T-helper 1 cell treated with Interleukin-12 subunit alpha and Interleukin-12 subunit beta and Interleukin-4 antibody, amounts not matched to agents 30 μg/mL and 1 μg/mL, for 36 hours (primary cell): ENCODE data around the gene GAB3.

Experiments used
- H3K27ac Mint-ChIP-seq: one replicate; pipeline ENCODE4 v1.8.0; 2021; ENCODE audit warnings: mild to moderate bottlenecking, mixed read lengths
- H3K27me3 Mint-ChIP-seq: one replicate; pipeline ENCODE4 v1.8.0; 2021; ENCODE audit warnings: low read depth, mixed read lengths
- H3K36me3 Mint-ChIP-seq: one replicate; pipeline ENCODE4 v1.8.0; 2021; ENCODE audit warnings: low read depth, mixed read lengths
- H3K4me1 Mint-ChIP-seq: one replicate; pipeline ENCODE4 v1.8.0; 2021; ENCODE audit warnings: low read depth, mixed read lengths
- H3K4me3 Mint-ChIP-seq: one replicate; pipeline ENCODE4 v1.8.0; 2021; ENCODE audit warnings: mild to moderate bottlenecking, moderate library complexity, mixed read lengths
- H3K9me3 Mint-ChIP-seq: one replicate; pipeline ENCODE4 v1.8.0; 2021; ENCODE audit warnings: mixed read lengths

Gene GAB3

DNA sequence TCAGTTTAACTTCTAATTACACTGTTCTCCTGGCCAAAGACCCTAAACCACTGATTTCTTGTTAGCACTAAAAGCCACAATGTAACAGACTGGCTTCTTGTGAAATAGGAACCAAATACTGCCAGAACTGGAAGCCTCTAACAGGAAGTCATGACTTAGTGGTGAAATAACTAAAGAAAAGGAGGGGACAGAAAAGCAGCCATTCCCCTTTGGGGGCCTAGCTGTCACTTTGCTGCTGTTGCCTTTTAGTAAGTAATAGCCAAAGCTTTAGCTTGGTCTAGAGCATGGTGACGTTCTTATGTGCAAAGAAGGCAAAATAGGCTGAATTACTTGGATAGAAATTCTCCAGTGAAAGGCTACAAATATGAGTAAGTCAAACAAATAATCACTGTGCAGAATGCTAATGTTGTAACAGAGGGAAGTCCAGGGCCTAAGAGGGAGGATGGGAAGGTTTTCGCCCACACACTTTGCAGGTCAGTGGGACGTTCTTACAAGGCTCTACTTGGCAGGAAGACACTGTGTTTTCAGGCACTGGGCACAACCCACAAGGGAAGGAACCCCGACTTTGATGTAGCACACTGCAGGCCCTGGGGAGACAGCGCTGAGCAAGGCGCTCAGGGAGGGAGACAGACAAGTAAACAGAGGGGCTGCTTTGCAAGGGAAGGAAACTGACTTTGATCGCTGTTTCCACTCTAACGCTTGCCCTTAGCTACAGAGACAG, 16.7 kb downstream of the GAB3 start:
- Mint-ChIP-seq H3K4me3 (peak overlapping the region; percentile 77), H3K27ac (peak overlapping the region; percentile 92), H3K9me3 (no peaks in the 10 kb centered on the region), H3K27me3 (no peaks in the 10 kb centered on the region), H3K36me3 (peaks cover 38% of the 10 kb centered on the region), H3K4me1 (peaks cover 84% of the 10 kb centered on the region)

GRCh38 chrX:154733066-154733425, 17.8 kb downstream of the GAB3 start:
- H3K4me3 Mint-ChIP-seq = peak overlapping the region; percentile 63
- H3K36me3 Mint-ChIP-seq = peaks cover 43% of the 10 kb centered on the region
- H3K27ac Mint-ChIP-seq = peak overlapping the region; percentile 88
- no peaks in the 10 kb centered on the region for H3K9me3 Mint-ChIP-seq
- peaks cover 85% of the 10 kb centered on the region for H3K4me1 Mint-ChIP-seq
- no peaks in the 10 kb centered on the region for H3K27me3 Mint-ChIP-seq

DNA sequence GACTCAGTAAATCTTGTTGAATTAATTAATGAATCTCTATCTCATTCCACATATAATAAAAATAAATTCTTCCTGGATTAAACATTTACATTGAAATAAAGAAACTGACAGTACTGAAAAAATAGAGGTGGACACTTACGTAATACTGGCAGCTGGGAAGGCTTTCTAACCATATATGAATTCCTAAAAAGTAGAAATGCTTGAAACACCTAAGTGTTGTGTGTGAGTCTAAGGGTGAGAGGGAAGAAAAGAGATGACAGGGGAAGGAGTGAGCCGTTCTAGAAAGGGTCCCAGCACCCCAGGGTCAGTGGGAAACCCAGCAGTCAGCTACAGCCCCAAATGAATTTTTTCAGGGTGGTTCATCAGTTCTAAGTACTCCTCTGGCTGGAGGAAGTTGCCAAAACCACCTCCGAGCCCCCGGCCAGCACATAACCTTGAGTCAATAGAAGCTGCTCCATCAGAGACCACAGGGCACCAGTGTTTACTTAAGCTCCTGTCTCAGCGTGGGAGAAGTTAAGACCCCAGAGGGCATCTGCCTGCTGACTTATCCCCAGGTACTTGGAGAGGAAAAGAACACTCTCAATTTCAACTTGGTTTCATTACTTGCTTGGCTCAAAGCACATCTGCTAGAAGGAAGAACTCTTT, 18.3 kb downstream of the GAB3 start:
- Mint-ChIP-seq H3K27ac (peak overlapping the region; percentile 88), H3K9me3 (no peaks in the 10 kb centered on the region), H3K4me1 (peaks cover 87% of the 10 kb centered on the region), H3K27me3 (no peaks in the 10 kb centered on the region), H3K4me3 (peak overlapping the region; percentile 63), H3K36me3 (peaks cover 43% of the 10 kb centered on the region)

- Mint-ChIP-seq H3K36me3 (peaks cover 42% of the 10 kb centered on the region), H3K9me3 (no peaks in the 10 kb centered on the region), H3K4me3 (peak overlapping the region; percentile 52), H3K4me1 (peaks cover 87% of the 10 kb centered on the region), H3K27me3 (no peaks in the 10 kb centered on the region), H3K27ac (peak overlapping the region; percentile 68)
Measured at GRCh38 chrX:154731881-154732280, 19.0 kb downstream of the GAB3 start.

DNA sequence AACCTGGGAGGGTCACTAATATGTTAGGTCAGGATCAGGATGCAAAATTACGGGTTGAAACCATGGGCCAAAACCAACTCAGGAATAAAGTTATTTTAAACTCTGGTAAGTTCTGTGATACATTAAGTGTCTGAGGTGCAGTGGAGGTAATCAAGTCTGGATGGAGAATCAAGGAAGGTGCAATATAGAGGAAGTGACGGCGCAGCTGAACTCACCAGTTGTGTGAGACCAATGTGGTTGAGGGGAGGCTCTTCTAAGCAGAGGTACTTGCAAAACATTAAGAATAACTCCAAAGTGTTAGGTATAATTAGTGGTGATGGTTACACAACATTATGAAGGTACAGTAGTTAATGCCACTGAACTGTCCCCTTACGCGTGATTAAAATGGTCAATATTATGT, 19.7 kb downstream of the GAB3 start:
- Mint-ChIP-seq H3K36me3 (peaks cover 44% of the 10 kb centered on the region), H3K4me1 (peaks cover 86% of the 10 kb centered on the region), H3K27ac (peak overlapping the region; percentile 57), H3K4me3 (no peak overlapping the region), H3K27me3 (no peaks in the 10 kb centered on the region), H3K9me3 (no peaks in the 10 kb centered on the region)

DNA sequence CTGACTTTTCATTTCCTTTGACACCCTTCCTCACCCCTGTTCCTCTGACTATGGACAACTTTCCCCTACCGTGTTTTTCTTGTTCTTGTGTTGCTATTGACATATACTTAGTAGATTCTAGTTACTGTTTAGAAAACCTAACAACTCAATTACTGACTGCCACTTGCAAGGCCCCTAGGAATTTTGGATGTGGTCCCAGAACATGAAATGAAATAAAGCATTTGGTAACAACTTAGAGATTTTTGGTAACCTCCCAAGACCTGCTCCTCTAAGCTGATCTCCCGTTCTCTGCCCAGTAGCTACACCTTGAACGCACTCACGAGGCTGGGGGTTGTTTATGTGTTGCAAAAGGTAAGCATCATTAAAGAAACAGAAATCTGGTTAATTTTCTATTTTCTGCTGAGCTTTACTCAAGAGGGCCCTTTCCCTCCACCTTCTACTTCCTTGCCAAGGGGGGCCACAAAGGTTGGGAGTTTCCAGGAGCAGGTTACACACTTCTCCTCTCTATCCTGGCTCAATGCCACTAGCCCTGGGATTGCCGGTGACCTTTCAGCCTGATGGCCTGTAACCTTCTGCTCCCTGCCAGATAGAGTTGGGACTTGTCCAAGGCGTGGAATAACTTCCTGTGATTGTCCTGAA, 20.5 kb downstream of the GAB3 start:
- H3K9me3 Mint-ChIP-seq = no peaks in the 10 kb centered on the region
- peaks cover 44% of the 10 kb centered on the region for H3K36me3 Mint-ChIP-seq
- peaks cover 87% of the 10 kb centered on the region for H3K4me1 Mint-ChIP-seq
- H3K27me3 Mint-ChIP-seq = no peaks in the 10 kb centered on the region
- no peak overlapping the region for H3K4me3 Mint-ChIP-seq
- H3K27ac Mint-ChIP-seq = peak overlapping the region; percentile 31

DNA sequence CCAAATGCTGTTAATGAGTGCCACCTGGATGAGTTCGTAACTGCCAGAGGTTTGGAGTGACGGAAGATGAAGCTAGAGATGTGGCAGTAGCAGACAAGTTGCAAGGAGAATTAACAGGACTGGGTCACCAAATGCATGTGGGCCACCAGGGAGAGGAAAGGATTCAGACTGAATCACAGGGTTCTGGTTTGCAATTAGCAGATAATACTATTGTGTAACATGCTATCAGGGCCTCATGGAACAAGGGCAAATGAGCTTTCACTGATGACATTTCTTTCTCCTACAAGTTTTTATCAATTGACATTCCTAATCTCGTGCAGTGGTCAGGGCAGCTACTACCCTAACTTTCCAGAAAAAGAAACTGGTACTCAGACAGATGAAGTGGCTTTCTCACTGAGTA, 21.4 kb downstream of the GAB3 start:
- Mint-ChIP-seq H3K9me3 (no peaks in the 10 kb centered on the region), H3K4me3 (no peak overlapping the region), H3K27ac (peak overlapping the region; percentile 60), H3K4me1 (peaks cover 89% of the 10 kb centered on the region), H3K36me3 (peaks cover 43% of the 10 kb centered on the region), H3K27me3 (no peaks in the 10 kb centered on the region)

- H3K4me1 Mint-ChIP-seq = peaks cover 83% of the 10 kb centered on the region
- no peaks in the 10 kb centered on the region for H3K27me3 Mint-ChIP-seq
- no peaks in the 10 kb centered on the region for H3K9me3 Mint-ChIP-seq
- H3K4me3 Mint-ChIP-seq = no peak overlapping the region
- peak overlapping the region; percentile 39 for H3K27ac Mint-ChIP-seq
- peaks cover 44% of the 10 kb centered on the region for H3K36me3 Mint-ChIP-seq
Measured at GRCh38 chrX:154728431-154729190, 22.3 kb downstream of the GAB3 start.

- H3K27ac Mint-ChIP-seq = no peak overlapping the region
- no peak overlapping the region for H3K4me3 Mint-ChIP-seq
- H3K9me3 Mint-ChIP-seq = no peaks in the 10 kb centered on the region
- no peaks in the 10 kb centered on the region for H3K27me3 Mint-ChIP-seq
- H3K36me3 Mint-ChIP-seq = peaks cover 48% of the 10 kb centered on the region
- peaks cover 83% of the 10 kb centered on the region for H3K4me1 Mint-ChIP-seq
Measured at GRCh38 chrX:154727871-154728270, 23.0 kb downstream of the GAB3 start.

DNA sequence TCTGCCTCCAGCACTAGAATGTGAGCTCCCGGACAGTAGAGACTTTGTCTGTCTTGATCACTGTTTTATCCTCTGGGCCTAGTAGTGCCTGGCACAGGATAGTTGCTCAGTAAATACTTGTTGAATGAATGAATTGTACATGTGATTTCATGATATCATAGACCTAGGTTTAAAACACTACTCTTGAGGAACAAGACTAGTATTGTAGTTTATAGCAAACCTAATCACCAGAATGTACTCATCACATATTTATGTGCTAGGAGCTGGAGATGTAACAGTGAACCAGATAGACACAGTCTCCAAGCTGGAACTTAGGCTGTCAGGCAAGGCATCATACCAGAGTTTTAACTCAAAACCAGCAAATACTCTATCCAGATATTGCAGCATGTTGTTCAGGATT, 23.5 kb downstream of the GAB3 start:
- no peaks in the 10 kb centered on the region for H3K9me3 Mint-ChIP-seq
- no peaks in the 10 kb centered on the region for H3K27me3 Mint-ChIP-seq
- peaks cover 80% of the 10 kb centered on the region for H3K4me1 Mint-ChIP-seq
- peak overlapping the region; percentile 47 for H3K4me3 Mint-ChIP-seq
- H3K27ac Mint-ChIP-seq = no peak overlapping the region
- H3K36me3 Mint-ChIP-seq = peaks cover 48% of the 10 kb centered on the region

GRCh38 chrX:154724993-154725756, 25.7 kb downstream of the GAB3 start:
- H3K9me3 Mint-ChIP-seq = no peaks in the 10 kb centered on the region
- H3K36me3 Mint-ChIP-seq = peaks cover 44% of the 10 kb centered on the region
- H3K4me3 Mint-ChIP-seq = peak overlapping the region; percentile 43
- peaks cover 70% of the 10 kb centered on the region for H3K4me1 Mint-ChIP-seq
- H3K27me3 Mint-ChIP-seq = no peaks in the 10 kb centered on the region
- peak overlapping the region; percentile 87 for H3K27ac Mint-ChIP-seq

GRCh38 chrX:154721155-154721554, 29.7 kb downstream of the GAB3 start:
- H3K36me3 Mint-ChIP-seq = peaks cover 37% of the 10 kb centered on the region
- H3K4me3 Mint-ChIP-seq = no peak overlapping the region
- no peaks in the 10 kb centered on the region for H3K27me3 Mint-ChIP-seq
- H3K4me1 Mint-ChIP-seq = peaks cover 67% of the 10 kb centered on the region
- H3K9me3 Mint-ChIP-seq = no peaks in the 10 kb centered on the region
- no peak overlapping the region for H3K27ac Mint-ChIP-seq

GRCh38 chrX:154720067-154720466, 30.8 kb downstream of the GAB3 start:
- H3K27ac Mint-ChIP-seq = no peak overlapping the region
- no peak overlapping the region for H3K4me3 Mint-ChIP-seq
- H3K36me3 Mint-ChIP-seq = peaks cover 38% of the 10 kb centered on the region
- H3K27me3 Mint-ChIP-seq = no peaks in the 10 kb centered on the region
- peaks cover 59% of the 10 kb centered on the region for H3K4me1 Mint-ChIP-seq
- H3K9me3 Mint-ChIP-seq = no peaks in the 10 kb centered on the region

GRCh38 chrX:154719132-154719675, 31.7 kb downstream of the GAB3 start:
- Mint-ChIP-seq H3K36me3 (peaks cover 41% of the 10 kb centered on the region), H3K27ac (peak overlapping the region; percentile 86), H3K9me3 (no peaks in the 10 kb centered on the region), H3K4me3 (peak overlapping the region; percentile 55), H3K4me1 (peaks cover 59% of the 10 kb centered on the region), H3K27me3 (no peaks in the 10 kb centered on the region)
